Measurements from ENCODE around the gene KRT17. TPM values are rescaled to one million over a fixed set of nuclear protein-coding genes. Genes with fewer than 3 reads are reported as not detected.

Gene KRT17
- total and polyA plus RNA-seq, 2 experiments from 2014 or later: 59.5 to 118 TPM

- WGBS (ENCODE audit: low lambda C conversion rate, missing lambda C conversion rate): 81% methylated on average over 8 of the region's 8 CpGs
- H3K36me3 ChIP-seq (replicated peaks; ENCODE audit: insufficient read depth, low read depth): no peaks in the 10 kb centered on the region
- DNase-seq (ENCODE audit: low spot score): no peak
- H3K27ac ChIP-seq: no peak overlapping the region
- H4K20me1 ChIP-seq (ENCODE audit: insufficient read depth, poor library complexity, severe bottlenecking): no peaks in the 10 kb centered on the region
- TF ChIP-seq EZH2 (IDR thresholded peaks at IDR 0.05; ENCODE audit: borderline replicate concordance) (no peak), CTCF (IDR thresholded peaks at IDR 0.05; ENCODE audit: poor library complexity) (no peak), EZH2phosphoT487 (IDR thresholded peaks at IDR 0.05; ENCODE audit: low read depth, severe bottlenecking, unreplicated experiment) (no peak)
- no peaks in the 10 kb centered on the region for H3K9me3 ChIP-seq (ENCODE audit: low read depth)
- H3K4me3 ChIP-seq: no peak overlapping the region
- no peak overlapping the region for H2AFZ ChIP-seq
- peaks cover 12% of the 10 kb centered on the region for H3K4me1 ChIP-seq (ENCODE audit: insufficient read depth)
- H3K4me2 ChIP-seq: no peak overlapping the region
- H3K27me3 ChIP-seq: no peaks in the 10 kb centered on the region
- H3K9me2 ChIP-seq (replicated peaks; ENCODE audit: insufficient read depth): no peaks in the 10 kb centered on the region
- no peaks in the 10 kb centered on the region for H3K79me2 ChIP-seq
These were observed 35.9 kb upstream of the KRT17 start for GRCh38 chr17:41660221-41660711.

GRCh38 chr17:41659427-41660212 is 35.2 kb upstream of the KRT17 start:
- no peaks in the 10 kb centered on the region for H3K27me3 ChIP-seq
- H3K4me2 ChIP-seq: no peak overlapping the region
- no peaks in the 10 kb centered on the region for H3K79me2 ChIP-seq
- TF ChIP-seq EZH2 (IDR thresholded peaks at IDR 0.05; ENCODE audit: borderline replicate concordance) (no peak), EZH2phosphoT487 (IDR thresholded peaks at IDR 0.05; ENCODE audit: low read depth, severe bottlenecking, unreplicated experiment) (no peak), CTCF (IDR thresholded peaks at IDR 0.05; ENCODE audit: poor library complexity) (no peak)
- peaks cover 18% of the 10 kb centered on the region for H3K4me1 ChIP-seq (ENCODE audit: insufficient read depth)
- H4K20me1 ChIP-seq (ENCODE audit: insufficient read depth, poor library complexity, severe bottlenecking): no peaks in the 10 kb centered on the region
- DNase-seq (ENCODE audit: low spot score): no peak
- no peaks in the 10 kb centered on the region for H3K9me3 ChIP-seq (ENCODE audit: low read depth)
- H2AFZ ChIP-seq: no peak overlapping the region
- WGBS (ENCODE audit: low lambda C conversion rate, missing lambda C conversion rate): 89% methylated on average over 10 of the region's 11 CpGs
- no peak overlapping the region for H3K4me3 ChIP-seq
- no peaks in the 10 kb centered on the region for H3K9me2 ChIP-seq (replicated peaks; ENCODE audit: insufficient read depth)
- no peak overlapping the region for H3K27ac ChIP-seq
- no peaks in the 10 kb centered on the region for H3K36me3 ChIP-seq (replicated peaks; ENCODE audit: insufficient read depth, low read depth)

GRCh38 chr17:41658846-41659245 is 34.5 kb upstream of the KRT17 start:
- no peak for DNase-seq (ENCODE audit: low spot score)
- WGBS (ENCODE audit: low lambda C conversion rate, missing lambda C conversion rate): 97% methylated on average over 4 of the region's 5 CpGs
- Histone ChIP-seq H2AFZ (no peak overlapping the region), H4K20me1 (ENCODE audit: insufficient read depth, poor library complexity, severe bottlenecking) (no peaks in the 10 kb centered on the region), H3K27me3 (no peaks in the 10 kb centered on the region), H3K27ac (no peak overlapping the region), H3K9me3 (ENCODE audit: low read depth) (no peaks in the 10 kb centered on the region), H3K36me3 (replicated peaks; ENCODE audit: insufficient read depth, low read depth) (no peaks in the 10 kb centered on the region), H3K9me2 (replicated peaks; ENCODE audit: insufficient read depth) (no peaks in the 10 kb centered on the region), H3K79me2 (no peaks in the 10 kb centered on the region), H3K4me2 (no peak overlapping the region), H3K4me1 (ENCODE audit: insufficient read depth) (peaks cover 26% of the 10 kb centered on the region), H3K4me3 (no peak overlapping the region)
- no peak for TF ChIP-seq EZH2 (IDR thresholded peaks at IDR 0.05; ENCODE audit: borderline replicate concordance)
- no peak for TF ChIP-seq CTCF (IDR thresholded peaks at IDR 0.05; ENCODE audit: poor library complexity)
- no peak for TF ChIP-seq EZH2phosphoT487 (IDR thresholded peaks at IDR 0.05; ENCODE audit: low read depth, severe bottlenecking, unreplicated experiment)

All from hepatocyte (in vitro differentiated cells).